Activated CD8-positive, alpha-beta memory T cell treated with anti-CD3 and anti-CD28 coated beads for 1 hour (primary cell): ENCODE data around the gene TXNRD3.
"Not testable (repeated sequence)": the region's sequence is repeated elsewhere in the genome, so short reads cannot be mapped to it uniquely, and the experiment has no call there.

Experiments used
- DNase-seq, 2 donors: peaks; one replicate each; pipeline ENCODE4 v3.0.0-alpha.2; 2020; ENCODE audit warnings: low read depth in 1 of 2; ENCODE audit errors: extremely low read depth in 1 of 2

Gene TXNRD3

GRCh38 chr3:126655887-126656286 is 963 bp upstream of the TXNRD3 start:
- no peak for DNase-seq

GRCh38 chr3:126649556-126650092 is 5.3 kb downstream of the TXNRD3 start:
- DNase-seq = no peak

GRCh38 chr3:126646674-126647073 is 8.2 kb downstream of the TXNRD3 start:
- DNase-seq = no peak

DNA sequence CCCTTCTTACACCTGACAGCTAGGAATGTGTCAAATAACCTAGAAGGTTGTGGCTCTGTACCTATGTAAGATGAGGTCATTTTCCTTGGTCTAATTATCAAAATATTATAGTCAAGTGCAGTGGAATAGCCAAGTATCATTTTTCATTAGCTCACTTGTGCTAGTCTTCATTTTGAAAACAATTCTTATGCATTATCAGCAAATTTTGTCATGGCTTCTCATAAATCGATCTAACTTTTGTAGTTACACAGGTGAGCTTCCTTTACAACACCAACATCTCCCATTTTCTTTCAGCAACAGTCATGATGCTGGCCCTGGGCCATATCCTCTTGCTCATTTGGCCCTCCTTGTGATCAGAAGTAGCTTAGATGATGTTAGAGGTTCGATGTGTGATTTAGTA is 10.3 kb downstream of the TXNRD3 start:
- no peak for DNase-seq

DNA sequence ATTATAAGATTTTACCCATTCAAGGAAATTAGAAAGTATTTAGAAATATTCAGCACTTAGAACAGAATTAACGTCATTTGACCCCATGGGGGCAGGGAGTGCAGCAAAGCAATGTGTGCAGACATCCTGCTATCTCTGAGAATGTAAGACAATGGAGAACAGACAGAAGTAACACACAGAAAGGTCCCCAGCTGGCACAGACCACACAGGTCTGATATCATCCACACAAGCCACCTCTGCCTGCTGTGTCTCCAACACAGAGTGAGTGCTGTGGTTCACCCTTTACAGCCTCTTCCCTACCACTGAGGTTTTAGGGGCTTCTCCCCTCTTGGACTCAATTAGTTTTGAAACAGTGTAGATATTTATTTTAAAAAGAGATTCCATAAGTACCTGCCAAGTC is 16.1 kb downstream of the TXNRD3 start:
- no peak for DNase-seq

GRCh38 chr3:126636436-126636835 is 18.5 kb downstream of the TXNRD3 start:
- no peak for DNase-seq

- DNase-seq = no peak
Observed at GRCh38 chr3:126634803-126635202, 20.1 kb downstream of the TXNRD3 start.

DNA sequence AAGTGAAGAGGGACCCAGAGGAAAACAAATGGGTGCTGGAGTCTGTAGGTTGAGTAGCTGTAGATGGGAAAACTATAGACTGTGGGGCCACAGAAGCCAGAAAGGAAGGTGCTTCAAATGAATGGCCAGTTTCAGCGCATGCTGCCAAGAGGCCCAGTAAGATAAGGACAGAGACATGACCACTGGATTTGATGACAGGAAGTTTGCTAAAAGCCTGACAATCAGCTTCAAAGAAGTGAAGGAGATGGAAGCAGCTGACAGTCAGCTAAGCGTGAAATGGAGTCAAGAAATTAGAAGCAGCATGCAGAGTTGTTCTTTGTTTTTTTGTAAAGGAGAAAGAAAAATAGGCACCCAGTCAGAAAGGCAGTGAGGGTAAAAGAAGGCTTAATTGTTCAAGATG is 24.9 kb downstream of the TXNRD3 start:
- DNase-seq = no peak

GRCh38 chr3:126625735-126626134 is 29.2 kb downstream of the TXNRD3 start:
- not testable (repeated sequence) for DNase-seq

GRCh38 chr3:126622694-126623093 is 32.2 kb downstream of the TXNRD3 start:
- no peak for DNase-seq

DNA sequence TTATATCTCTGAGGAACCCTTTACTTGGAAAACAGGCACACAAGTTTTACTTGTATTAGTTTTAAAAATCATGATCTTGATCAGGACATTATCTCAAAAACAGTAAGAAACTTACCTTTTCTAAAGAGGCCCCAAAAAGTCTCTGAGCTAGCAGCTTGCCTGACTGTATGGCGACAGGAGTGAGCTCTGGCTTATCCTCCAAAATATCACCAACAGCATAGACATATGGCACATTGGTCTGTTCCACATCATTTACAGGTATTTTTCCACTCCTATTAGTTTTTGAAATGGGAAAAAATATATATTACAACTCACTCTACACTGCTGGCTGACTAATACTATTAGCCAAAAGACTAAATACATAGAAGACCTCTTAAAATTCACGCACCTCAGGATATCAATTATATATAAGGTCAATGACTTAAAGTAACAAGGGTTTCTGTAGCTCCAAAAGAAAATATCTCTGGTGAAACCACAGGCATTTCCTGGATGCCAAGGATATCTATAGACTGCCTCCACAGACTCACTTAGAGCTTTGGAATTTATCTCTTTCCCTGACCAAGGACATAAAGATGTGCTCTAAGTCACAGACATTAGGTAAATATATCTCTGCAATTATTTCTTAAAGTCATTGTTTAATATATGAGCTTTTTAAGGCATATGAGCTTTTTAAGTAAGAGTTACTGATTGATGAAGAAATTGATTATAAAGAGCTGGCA is 33.1 kb downstream of the TXNRD3 start:
- DNase-seq = no peak

- no peak for DNase-seq
Observed at GRCh38 chr3:126621171-126621570, 33.8 kb downstream of the TXNRD3 start.

GRCh38 chr3:126620738-126621137 is 34.2 kb downstream of the TXNRD3 start:
- DNase-seq = no peak

- no peak for DNase-seq
Observed at GRCh38 chr3:126618760-126619159, 36.2 kb downstream of the TXNRD3 start.

GRCh38 chr3:126618021-126618420 is 36.9 kb downstream of the TXNRD3 start:
- no peak for DNase-seq

DNA sequence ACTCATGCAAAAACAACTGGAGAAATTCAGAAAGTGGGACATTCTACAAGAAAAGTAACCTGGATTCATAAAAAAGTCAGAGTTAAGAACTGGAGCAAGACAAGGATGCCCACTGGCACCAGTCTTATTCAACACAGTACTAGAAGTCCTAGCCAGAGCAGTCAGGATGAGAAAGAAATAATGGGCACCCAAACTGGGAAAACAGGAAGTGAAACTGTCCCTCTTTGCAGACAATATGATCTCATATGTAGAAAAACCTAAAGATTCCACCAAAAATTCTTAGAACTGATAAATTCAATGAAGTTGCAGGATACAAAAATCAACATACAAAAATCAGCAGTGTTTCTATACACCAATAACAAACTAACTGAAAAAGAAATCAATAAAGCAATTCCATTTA is 37.4 kb downstream of the TXNRD3 start:
- DNase-seq = no peak

- no peak for DNase-seq
Observed at GRCh38 chr3:126616931-126617330, 38.0 kb downstream of the TXNRD3 start.

GRCh38 chr3:126613479-126614188 is 41.3 kb downstream of the TXNRD3 start:
- no peak for DNase-seq

DNA sequence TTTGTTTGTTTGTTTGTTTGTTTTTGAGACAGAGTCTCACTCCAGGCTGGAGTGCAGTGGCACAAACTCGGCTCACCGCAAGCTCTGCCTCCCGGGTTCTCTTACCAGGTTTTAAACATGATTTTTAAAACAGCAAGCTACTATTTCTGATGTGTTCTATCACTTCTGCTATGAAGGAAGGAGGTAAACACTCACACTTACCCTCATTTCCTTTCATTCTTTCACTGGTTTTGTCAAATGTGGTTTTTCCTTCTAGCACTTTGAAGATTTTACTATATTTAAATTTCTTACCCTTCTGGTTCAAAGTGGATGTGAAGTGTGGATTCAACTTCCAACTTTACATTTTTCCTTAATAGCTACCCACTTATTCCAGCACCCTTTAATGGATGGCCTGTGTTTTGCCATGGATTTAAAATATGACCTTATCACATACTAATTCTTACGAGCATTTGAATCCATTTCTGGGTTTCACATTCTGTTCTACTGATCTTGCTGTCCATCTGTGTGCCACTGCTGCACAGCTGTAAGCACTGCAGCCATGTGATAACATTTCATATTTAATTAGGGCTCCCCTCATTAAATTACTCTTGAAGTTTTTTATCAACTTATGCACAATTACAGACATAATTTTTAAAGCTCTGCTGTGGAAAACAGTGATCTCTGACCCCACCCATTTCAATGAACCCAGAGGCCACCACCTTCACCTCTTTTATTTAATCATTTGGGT is 42.3 kb downstream of the TXNRD3 start:
- DNase-seq = no peak

DNA sequence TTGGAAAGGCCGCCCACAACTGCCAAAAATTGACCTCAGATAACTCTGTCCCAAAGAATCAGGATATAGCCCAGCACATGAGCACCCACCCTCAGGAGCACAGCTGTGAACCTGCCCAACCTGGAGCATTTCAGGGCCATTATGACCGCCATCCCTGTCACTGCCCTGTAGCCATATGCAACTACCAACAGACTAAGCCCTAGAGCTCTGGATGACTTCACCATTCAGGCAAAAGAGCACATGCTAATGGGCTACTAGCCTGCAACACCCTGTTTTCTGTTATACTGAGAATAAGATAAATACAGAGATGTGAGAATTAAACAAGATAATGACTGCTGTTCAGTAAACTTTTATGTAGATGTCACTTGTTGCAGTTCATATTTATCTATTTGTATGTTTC is 45.0 kb downstream of the TXNRD3 start:
- no peak for DNase-seq

DNA sequence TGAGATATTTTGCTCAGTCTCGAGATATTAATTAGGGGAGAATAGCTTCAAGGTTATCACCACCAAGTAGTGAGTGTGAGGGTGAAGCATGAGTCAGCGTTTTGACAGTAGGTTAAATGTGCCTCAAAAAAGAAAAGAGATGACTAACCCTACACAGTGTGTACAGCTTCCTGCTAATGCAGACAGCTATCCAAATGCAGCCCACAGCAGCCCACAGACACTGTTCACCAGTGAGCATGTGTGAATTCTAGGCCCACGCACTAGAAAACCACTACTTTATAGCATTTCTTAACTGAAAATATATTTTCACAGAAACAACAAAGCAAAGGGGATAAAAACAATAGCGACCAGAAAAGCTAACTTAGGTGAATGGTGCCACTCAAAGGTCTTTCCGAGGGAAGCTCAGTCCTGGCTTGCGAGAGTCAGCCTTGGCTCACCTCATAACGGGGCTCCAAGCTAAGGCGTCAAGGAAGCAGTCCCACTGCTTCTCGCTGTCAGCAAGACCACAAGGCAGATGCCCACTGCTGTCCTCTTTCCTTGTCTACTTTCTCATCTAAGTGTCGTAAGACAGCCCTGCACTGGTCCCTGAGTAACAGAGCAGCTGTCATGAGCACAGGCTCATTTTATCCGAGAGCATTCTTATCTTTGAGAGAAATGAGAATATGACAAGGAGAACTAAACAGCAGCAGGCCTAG is 47.6 kb downstream of the TXNRD3 start:
- no peak for DNase-seq
